ENCODE data around the gene PRDX5. TPM values are rescaled to one million over a fixed set of nuclear protein-coding genes. Genes with fewer than 3 reads are reported as not detected.
A peak's percentile ranks its signal among the peaks of the same experiment; 100 is the strongest.

PRDX5 gene
- total RNA-seq, 6 experiments from 2014 or later = 161 to 207 (median 186) TPM

- DNase-seq = no peak
- no peak for TF ChIP-seq CTCF (IDR thresholded peaks at IDR 0.05)
- peaks cover 12% of the 10 kb centered on the region for H3K4me1 Mint-ChIP-seq (ENCODE audit: low read depth)
- no peaks in the 10 kb centered on the region for H3K36me3 Mint-ChIP-seq (ENCODE audit: low read depth)
- peaks cover 5% of the 10 kb centered on the region; the same call in 1 of the 2 replicates for H3K27me3 Mint-ChIP-seq (ENCODE audit: insufficient read depth)
- no peak overlapping the region for H3K27ac Mint-ChIP-seq
- no peak overlapping the region for H3K4me3 Mint-ChIP-seq
- no peaks in the 10 kb centered on the region for H3K9me3 Mint-ChIP-seq
Measured at GRCh38 chr11:64339286-64339685, 21.4 kb downstream of the PRDX5 start.

- H3K4me1 Mint-ChIP-seq (ENCODE audit: low read depth) = peaks cover 8% of the 10 kb centered on the region
- no peak within 1 kb of the TSS for H3K27ac Mint-ChIP-seq
- no peak for TF ChIP-seq CTCF (IDR thresholded peaks at IDR 0.05)
- no peak within 1 kb of the TSS for H3K4me3 Mint-ChIP-seq
- H3K9me3 Mint-ChIP-seq = no peaks in the 10 kb centered on the region
- DNase-seq = no peak
- no peaks in the 10 kb centered on the region for H3K36me3 Mint-ChIP-seq (ENCODE audit: low read depth)
- H3K27me3 Mint-ChIP-seq (ENCODE audit: insufficient read depth) = peaks cover 5% of the 10 kb centered on the region; the same call in 1 of the 2 replicates
Measured at GRCh38 chr11:64339754-64340408, 22.0 kb downstream of the PRDX5 start, which contains the start of gene CCDC88B. Gene CCDC88B, plus strand, starts transcription at chr11:64340204. Its CDS starts 63 bp downstream, at chr11:64340267.

GRCh38 chr11:64340671-64341335 lies 22.9 kb downstream of the PRDX5 start:
- Mint-ChIP-seq H3K4me1 (ENCODE audit: low read depth) (no peaks in the 10 kb centered on the region), H3K4me3 (no peak overlapping the region), H3K27ac (no peak overlapping the region), H3K36me3 (ENCODE audit: low read depth) (no peaks in the 10 kb centered on the region), H3K27me3 (ENCODE audit: insufficient read depth) (peaks cover 8% of the 10 kb centered on the region; the same call in 1 of the 2 replicates), H3K9me3 (no peaks in the 10 kb centered on the region)
- DNase-seq = no peak
- TF ChIP-seq CTCF (IDR thresholded peaks at IDR 0.05) = no peak; the same call in 1 of the 2 replicates

- Mint-ChIP-seq H3K4me1 (ENCODE audit: low read depth) (no peaks in the 10 kb centered on the region), H3K4me3 (no peak overlapping the region), H3K9me3 (no peaks in the 10 kb centered on the region), H3K27me3 (ENCODE audit: insufficient read depth) (peaks cover 8% of the 10 kb centered on the region; the same call in 1 of the 2 replicates), H3K36me3 (ENCODE audit: low read depth) (no peaks in the 10 kb centered on the region), H3K27ac (no peak overlapping the region)
- no peak for DNase-seq
- TF ChIP-seq CTCF (IDR thresholded peaks at IDR 0.05) = no peak
Measured at GRCh38 chr11:64341429-64341828, 23.5 kb downstream of the PRDX5 start.

GRCh38 chr11:64341851-64342791 lies 24.2 kb downstream of the PRDX5 start:
- TF ChIP-seq CTCF (IDR thresholded peaks at IDR 0.05) = peak; percentile 74
- H3K27ac Mint-ChIP-seq = peak overlapping the region; percentile 68
- DNase-seq = peak; percentile 88
- H3K4me3 Mint-ChIP-seq = peak overlapping the region; percentile 66
- H3K4me1 Mint-ChIP-seq (ENCODE audit: low read depth) = no peaks in the 10 kb centered on the region
- no peaks in the 10 kb centered on the region for H3K36me3 Mint-ChIP-seq (ENCODE audit: low read depth)
- H3K9me3 Mint-ChIP-seq = no peaks in the 10 kb centered on the region
- H3K27me3 Mint-ChIP-seq (ENCODE audit: insufficient read depth) = peaks cover 8% of the 10 kb centered on the region; the same call in 1 of the 2 replicates
